Stimulated activated CD4-positive, alpha-beta T cell treated with anti-CD3 and anti-CD28 coated beads, Interleukin-1b, Interleukin-23, amount 100 ng/mL, for 48 hours (primary cell): Measurements from ENCODE around the gene GAS7.
"Not testable (repeated sequence)": the region's sequence is repeated elsewhere in the genome, so short reads cannot be mapped to it uniquely, and the experiment has no call there.

ENCODE experiments used
- DNase-seq: peaks from one replicate; pipeline ENCODE4 v3.0.0-alpha.2; 2020

Gene GAS7

DNA sequence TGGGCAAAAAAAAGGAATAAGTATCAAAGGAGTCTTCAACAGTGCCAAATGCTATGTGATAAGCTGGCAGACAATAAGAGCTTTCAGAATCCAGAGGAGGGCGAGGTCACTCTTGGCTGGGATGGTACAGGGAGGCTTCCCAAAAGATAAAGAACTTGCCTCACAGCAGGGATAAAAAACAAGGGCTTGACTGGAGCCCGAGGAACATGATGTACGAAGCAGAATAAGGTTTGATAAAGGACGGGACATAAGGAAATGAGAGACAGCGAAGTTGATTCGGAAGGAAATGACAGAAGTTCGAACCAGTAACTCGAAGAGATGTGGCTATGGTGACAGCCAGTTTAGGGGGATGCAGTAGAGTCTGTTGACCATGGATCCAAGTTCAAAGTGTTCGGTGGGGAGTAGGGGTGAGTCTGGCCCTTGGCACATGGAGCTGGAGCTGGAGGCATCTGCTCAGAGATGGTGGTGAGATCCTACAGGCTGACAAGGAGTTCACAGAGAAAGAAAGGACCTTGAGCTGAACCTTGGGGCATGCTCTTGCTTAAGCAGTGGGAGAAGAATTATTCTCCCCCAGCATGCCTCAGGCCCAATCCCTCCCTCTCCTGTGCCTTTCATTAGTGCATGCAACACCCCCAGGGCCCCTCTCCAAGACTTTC, 155.7 kb downstream of the GAS7 start:
- no peak for DNase-seq

DNA sequence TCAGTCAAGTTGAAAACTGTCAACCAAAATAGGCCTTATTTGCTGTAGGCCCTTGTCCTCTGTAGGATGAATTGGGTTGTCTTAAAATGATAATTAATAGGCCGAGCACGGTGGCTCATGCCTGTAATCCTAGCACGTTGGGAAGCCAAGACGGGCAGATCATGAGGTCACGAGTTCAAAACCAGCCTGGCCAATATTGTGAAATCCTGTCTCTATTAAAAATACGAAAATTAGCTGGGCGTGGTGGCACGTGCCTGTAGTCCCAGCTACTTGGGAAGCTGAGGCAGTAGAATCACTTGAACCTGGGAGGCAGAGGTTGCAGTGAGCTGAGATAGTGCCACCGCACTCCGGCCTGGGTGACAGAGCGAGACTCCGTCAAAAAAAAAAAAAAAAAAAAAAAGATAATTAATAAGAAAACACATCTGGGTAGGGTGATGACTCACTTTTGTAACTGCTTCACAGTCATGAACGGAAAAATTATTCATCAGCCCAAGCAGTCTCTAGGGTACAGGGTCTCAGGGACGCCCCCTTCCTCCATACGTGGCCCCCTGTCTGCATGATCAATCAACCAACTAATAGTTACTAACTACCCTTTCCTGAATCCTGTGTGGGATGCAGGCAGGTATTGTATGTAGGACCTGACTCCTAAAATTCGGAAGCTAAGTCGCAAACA, 156.4 kb downstream of the GAS7 start:
- no peak for DNase-seq

- DNase-seq, result no peak
Measured at GRCh38 chr17:10041287-10041612, 157.2 kb downstream of the GAS7 start.

- no peak for DNase-seq
Measured at GRCh38 chr17:10036511-10037061, 161.8 kb downstream of the GAS7 start.

DNA sequence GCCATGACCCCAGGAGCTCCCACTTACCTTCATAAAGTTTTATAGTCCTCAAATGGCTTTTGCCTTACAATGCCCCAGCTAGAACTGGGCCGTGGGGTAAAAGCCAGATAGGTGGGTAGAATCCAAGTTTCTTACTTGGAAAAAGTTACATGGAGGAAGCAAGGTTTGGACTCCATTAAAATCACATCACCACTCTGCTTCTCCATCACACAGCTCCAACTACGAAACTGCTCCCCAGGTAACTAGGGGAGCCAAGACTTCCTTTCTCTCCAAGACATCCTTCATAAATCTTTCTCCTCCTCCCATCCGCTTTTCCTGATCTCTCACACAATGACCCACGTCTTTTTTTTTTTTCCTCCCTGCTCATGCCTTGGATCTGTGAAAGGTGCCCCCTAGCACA, 162.5 kb downstream of the GAS7 start:
- no peak for DNase-seq

DNA sequence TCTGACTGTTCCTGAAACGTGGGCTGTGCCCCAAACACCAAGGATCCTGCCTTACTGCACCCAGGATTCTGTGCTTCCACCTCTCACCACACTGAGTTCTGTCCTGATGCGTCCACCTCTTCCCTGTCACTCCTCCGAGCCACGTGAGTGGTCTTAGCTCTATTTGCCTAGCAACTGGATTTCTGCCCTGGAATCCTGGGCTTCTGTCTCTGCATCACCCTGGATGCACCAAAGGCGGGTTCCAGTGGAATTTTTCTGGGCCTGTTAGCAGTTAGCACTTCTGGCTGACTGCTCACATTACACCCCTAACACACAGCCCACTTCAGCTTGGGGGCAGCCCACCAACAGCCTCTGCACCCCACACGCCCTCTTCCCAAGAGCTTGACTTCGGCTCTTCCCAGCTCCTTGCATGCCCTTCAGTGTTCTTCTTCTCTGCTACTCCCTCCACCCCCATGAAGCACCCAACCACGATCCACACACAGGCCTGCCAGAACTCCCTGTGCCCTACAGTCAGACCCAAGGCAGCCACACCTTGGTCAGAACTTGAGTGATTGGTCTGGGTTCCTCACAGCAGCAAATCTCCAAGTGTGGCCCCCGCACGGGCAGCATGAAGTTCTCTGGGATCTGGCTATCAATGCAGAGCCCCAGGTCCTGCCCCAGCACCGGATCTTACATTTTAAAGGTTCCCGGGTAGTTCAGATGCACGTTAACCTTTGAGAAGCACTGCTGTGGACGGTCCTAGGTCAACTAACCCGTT, 163.5 kb downstream of the GAS7 start:
- no peak for DNase-seq

- DNase-seq, result no peak
Measured at GRCh38 chr17:10033959-10034358, 164.4 kb downstream of the GAS7 start.

GRCh38 chr17:10033449-10033848, 165.0 kb downstream of the GAS7 start:
- DNase-seq, result no peak

- DNase-seq, result no peak
Measured at GRCh38 chr17:10032118-10032852, 166.1 kb downstream of the GAS7 start.

DNA sequence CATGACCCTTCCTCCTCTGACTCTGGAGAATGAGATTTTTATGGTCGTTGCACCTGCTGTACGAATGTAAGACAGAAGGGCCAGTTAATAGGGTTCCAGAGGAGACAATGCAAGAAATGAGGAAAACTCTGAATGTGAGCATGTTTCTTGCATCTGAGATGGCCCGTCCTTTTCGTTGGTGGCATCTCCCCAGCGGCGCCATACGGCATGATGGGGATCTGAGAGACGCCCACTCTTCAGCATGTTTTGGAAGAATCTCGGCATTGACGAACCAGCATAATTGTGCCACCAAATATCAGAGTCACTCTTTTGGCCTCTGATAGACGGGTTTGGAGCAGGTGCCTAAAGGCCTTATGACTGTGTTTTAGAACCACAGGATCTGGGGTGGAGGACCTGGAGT, 166.8 kb downstream of the GAS7 start:
- DNase-seq, result no peak

DNA sequence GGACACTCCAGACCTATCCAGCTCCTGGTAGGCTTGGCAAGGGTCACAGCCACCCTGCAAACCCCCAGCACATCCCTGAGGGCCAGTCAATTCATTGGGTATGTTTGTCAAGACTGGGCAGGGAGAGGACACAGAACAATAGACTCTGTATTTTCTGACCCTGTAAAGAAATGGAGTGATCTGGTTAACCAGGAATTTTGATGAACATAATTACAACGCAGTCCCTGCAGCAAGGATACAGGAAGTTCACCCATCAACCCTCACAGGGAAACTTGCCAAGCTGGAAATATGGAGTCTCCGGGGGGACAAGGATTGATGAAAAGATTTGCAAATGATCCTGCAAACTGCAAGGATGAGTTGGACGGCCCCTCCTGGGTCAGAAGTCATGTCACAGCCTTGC, 167.3 kb downstream of the GAS7 start:
- DNase-seq, result no peak

DNA sequence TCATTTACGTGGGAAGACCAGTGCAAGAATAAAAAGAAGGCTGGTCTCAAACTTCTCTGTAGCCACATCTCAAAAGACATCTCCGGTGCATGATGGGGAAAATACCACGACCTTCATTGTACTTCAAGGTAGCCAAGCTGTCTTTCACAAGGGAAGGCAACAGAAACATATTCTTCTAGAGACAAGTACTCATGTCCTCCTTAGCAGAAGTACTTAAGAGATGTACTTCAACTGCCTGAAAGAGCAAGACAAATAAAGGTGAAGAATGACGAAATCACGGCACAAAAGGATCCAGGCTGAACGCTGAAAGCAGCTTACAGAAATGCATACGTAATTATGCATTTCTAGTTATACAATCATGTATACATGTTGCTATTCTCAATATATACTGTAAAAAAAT, 169.3 kb downstream of the GAS7 start:
- no peak for DNase-seq

- no peak for DNase-seq
Measured at GRCh38 chr17:10025976-10026901, 172.2 kb downstream of the GAS7 start.

GRCh38 chr17:10025224-10025623, 173.2 kb downstream of the GAS7 start:
- no peak for DNase-seq

DNA sequence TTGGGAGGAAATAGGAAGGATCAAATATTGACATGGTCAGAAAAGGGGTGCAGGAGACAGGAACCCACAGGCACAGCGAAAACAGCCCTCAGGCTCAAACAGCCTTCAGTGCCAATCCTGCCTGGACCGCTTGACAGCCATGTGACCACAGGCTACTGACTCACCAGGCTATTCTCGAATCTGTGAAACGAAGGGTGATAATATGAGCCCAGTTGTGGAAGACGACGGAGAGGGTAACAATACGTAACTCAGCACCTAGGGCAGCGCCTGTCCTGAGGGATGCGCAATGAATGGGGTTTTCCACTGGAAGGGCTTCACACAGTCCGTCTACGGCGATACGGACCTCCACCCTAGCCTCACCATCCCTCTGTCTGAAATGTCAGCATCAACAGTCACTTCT, 176.0 kb downstream of the GAS7 start:
- no peak for DNase-seq

DNA sequence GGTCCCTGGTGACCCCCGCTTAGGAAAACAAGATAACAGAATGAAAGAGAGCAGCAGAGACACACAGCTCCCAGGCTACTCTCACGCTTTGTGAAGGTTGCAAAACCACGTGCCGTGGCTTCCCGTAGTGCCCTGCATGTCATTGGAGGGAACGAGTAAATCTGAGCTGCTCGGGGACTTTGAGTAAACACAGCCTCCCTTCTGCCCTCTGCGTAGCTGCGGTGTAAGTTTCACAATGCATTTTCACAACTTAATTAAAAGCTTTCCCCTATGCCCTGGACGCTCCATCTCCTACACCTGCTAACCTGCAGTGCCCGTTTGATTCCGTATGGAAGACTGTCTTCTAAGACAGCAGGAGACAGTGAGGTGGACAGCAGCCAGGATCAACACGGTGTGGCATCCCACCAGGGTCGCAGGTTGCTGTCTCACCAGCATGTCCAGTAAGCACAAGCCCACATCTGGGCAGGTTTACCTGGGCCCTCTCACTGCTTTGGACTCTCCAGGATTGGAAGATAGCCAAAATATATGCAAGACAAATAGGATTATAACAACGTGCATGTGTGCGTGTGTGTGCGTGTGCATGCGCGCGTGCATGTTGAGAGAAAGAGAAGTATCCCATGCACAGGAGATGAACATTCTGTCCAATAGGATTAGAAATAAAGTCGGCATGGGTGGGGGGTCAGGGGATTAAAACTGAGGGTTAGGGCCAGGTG, 177.0 kb downstream of the GAS7 start:
- no peak for DNase-seq

GRCh38 chr17:10019941-10020451, 178.4 kb downstream of the GAS7 start:
- no peak for DNase-seq

DNA sequence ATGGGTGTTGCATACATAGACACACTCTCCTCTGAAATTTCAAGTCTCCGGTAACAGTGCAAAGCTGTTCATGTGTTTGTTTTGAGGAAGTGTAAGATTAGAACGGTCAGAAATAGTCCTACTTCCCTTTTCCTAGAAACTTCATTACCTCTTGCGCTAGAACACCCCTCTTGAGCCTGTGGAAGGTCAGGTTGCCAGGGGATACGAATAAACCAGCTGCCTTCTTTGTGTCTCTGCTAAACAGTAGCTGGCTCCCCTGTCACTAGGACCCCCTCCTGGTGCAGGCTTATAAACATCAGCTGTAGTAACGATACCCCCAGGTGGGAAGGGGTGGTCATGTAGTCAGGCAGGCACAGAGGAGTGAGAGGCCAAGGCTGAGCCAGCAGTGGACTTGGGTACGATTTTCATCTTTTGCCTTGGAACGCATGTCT, 179.9 kb downstream of the GAS7 start:
- no peak for DNase-seq

GRCh38 chr17:10016958-10017570, 181.3 kb downstream of the GAS7 start:
- not testable (repeated sequence) for DNase-seq

- no peak for DNase-seq
Measured at GRCh38 chr17:10013365-10014112, 184.9 kb downstream of the GAS7 start.
